Stomach (tissue), 4 donors: Measurements from ENCODE around the gene ZNF280B.

Experiments
- CTCF ChIP-seq, 7 experiments: fragments of 450-650 bp in 4 of 7; fragments of 200-600 bp in 3 of 7; sonication (generic) in 3 of 7; IDR thresholded peaks; one replicate each; pipeline ENCODE4 v1.5.1; 2016 to 2019; ENCODE audit warnings: antibody characterized with exemption in 7 of 7, control low read depth in 2 of 7, mild to moderate bottlenecking in 1 of 7
- POLR2A ChIP-seq, 4 donors: fragments of 450-650 bp; IDR thresholded peaks; one replicate each; pipeline ENCODE4 v1.6.1; 2016; ENCODE audit warnings: antibody characterized with exemption in 4 of 4, control low read depth in 2 of 4, mild to moderate bottlenecking in 1 of 4, moderate library complexity in 1 of 4

- no peak for TF ChIP-seq POLR2A (IDR thresholded peaks at IDR 0.05)
- TF ChIP-seq CTCF (IDR thresholded peaks at IDR 0.05) = no peak
Measured at GRCh38 chr22:22484023-22484422, 24.5 kb downstream of the ZNF280B start.
